Nephron progenitor cell (in vitro differentiated cells): Measurements from ENCODE around the gene IL22RA1.

Experiments used
- DNase-seq: peaks from one replicate; pipeline ENCODE4 v3.0.0; 2021
- H3K27ac Mint-ChIP-seq: 2 replicates; pipeline ENCODE4 v1.8.0; 2021; ENCODE audit warnings: mild to moderate bottlenecking, moderate library complexity, mixed read lengths
- H3K27me3 Mint-ChIP-seq: 2 replicates; pipeline ENCODE4 v1.8.0; 2021; ENCODE audit warnings: mild to moderate bottlenecking, low read depth, mixed read lengths; ENCODE audit not compliant: poor library complexity
- H3K36me3 Mint-ChIP-seq: 2 replicates; pipeline ENCODE4 v1.8.0; 2021; ENCODE audit warnings: low read depth, mixed read lengths
- H3K4me1 Mint-ChIP-seq: 2 replicates; pipeline ENCODE4 v1.8.0; 2021; ENCODE audit warnings: mixed read lengths
- H3K4me3 Mint-ChIP-seq: 2 replicates; pipeline ENCODE4 v1.8.0; 2021; ENCODE audit warnings: mild to moderate bottlenecking, moderate library complexity, mixed read lengths
- H3K9me3 Mint-ChIP-seq: 2 replicates; pipeline ENCODE4 v1.8.0; 2021; ENCODE audit warnings: mild to moderate bottlenecking, moderate library complexity, mixed read lengths
- CTCF ChIP-seq: fragments of 200-600 bp; sonication (generic); IDR thresholded peaks from 2 replicates; pipeline ENCODE4 v1.5.0; 2021; ENCODE audit warnings: antibody characterized with exemption

Gene IL22RA1

DNA sequence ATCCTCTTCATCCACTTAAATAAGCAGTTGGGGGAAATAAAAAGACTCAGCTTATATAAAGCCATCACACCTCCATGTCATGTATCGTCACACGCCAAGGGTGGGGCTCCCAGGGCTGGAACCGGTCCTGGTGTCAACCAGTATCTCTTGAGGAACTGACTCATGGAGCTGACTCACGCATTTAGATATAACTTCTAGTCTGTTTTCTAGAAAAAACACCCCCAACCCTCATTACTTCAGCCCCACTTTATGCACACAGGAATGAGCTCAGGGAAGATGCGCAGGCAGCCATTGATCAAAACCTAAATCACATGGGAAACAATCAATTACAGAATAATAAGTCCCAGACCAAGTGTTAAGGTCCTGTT lies 6.9 kb upstream of the IL22RA1 start:
- Mint-ChIP-seq H3K9me3 (no peaks in the 10 kb centered on the region), H3K27ac (no peak overlapping the region), H3K27me3 (peaks cover 21% of the 10 kb centered on the region), H3K36me3 (no peaks in the 10 kb centered on the region), H3K4me1 (peaks cover 54% of the 10 kb centered on the region), H3K4me3 (peak overlapping the region; percentile 73)
- DNase-seq, result no peak
- no peak for TF ChIP-seq CTCF

- Mint-ChIP-seq H3K9me3 (peaks cover 3% of the 10 kb centered on the region), H3K27me3 (peaks cover 25% of the 10 kb centered on the region), H3K27ac (peak overlapping the region; percentile 7), H3K36me3 (no peaks in the 10 kb centered on the region), H3K4me1 (peaks cover 59% of the 10 kb centered on the region), H3K4me3 (no peak overlapping the region)
- no peak for DNase-seq
- TF ChIP-seq CTCF, result no peak
Observed at GRCh38 chr1:24147816-24148215, 4.9 kb upstream of the IL22RA1 start.

DNA sequence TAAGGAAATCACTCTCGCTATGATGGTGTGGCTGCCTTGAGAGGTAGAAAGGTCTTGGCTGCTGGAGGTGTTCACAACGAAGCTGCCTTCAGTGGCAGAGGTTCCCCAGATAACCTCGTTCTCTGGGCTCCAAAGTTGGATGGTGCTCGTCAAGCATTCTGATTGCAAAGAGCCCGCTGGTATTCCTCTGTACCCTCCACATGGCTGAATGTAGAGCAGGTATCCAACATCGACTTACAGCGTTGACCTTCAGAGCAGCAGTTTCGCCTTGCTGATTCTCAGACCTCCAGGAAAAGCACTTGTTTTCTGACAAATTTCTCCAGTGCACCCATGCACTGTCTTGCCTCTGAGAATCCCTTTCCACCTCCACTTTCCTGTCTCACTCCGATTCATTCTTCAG lies 4.3 kb upstream of the IL22RA1 start:
- no peak for TF ChIP-seq CTCF
- Mint-ChIP-seq H3K4me1 (peaks cover 54% of the 10 kb centered on the region), H3K27ac (no peak overlapping the region), H3K4me3 (no peak overlapping the region), H3K27me3 (peaks cover 25% of the 10 kb centered on the region), H3K9me3 (peaks cover 3% of the 10 kb centered on the region), H3K36me3 (no peaks in the 10 kb centered on the region)
- no peak for DNase-seq

- no peak overlapping the region for H3K4me3 Mint-ChIP-seq
- peaks cover 29% of the 10 kb centered on the region for H3K4me1 Mint-ChIP-seq
- H3K36me3 Mint-ChIP-seq, result no peaks in the 10 kb centered on the region
- H3K27ac Mint-ChIP-seq, result peak overlapping the region; percentile 35
- DNase-seq, result no peak
- peaks cover 3% of the 10 kb centered on the region for H3K9me3 Mint-ChIP-seq
- peaks cover 13% of the 10 kb centered on the region for H3K27me3 Mint-ChIP-seq
- TF ChIP-seq CTCF, result no peak
Observed at GRCh38 chr1:24141311-24141997, 1.5 kb downstream of the IL22RA1 start.

DNA sequence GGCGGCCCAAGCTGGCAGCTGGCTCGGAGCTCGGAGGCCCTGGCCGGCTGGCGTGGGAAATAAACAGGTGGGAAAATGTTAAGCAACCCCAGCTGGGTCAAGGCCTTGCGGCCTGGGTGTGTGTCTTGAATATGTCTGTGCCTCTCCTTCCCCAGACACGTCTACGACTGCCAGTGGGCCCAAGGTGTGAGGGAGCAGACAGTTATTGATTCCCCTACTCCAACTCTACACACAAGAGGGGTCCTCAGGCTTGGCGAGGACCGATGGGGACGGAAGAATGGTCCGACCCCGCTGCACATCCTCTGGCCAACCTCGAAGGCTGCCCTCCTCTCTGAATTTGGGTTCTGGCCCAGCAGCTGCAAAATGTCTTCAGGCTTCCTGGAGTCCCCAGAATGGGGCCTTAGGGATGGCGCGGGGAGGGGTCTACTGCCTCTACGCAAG lies 2.2 kb downstream of the IL22RA1 start:
- Mint-ChIP-seq H3K27me3 (peaks cover 12% of the 10 kb centered on the region), H3K27ac (no peak overlapping the region), H3K36me3 (no peaks in the 10 kb centered on the region), H3K4me3 (no peak overlapping the region), H3K9me3 (peaks cover 3% of the 10 kb centered on the region), H3K4me1 (peaks cover 33% of the 10 kb centered on the region)
- DNase-seq, result no peak
- TF ChIP-seq CTCF, result no peak

- Mint-ChIP-seq H3K27me3 (peaks cover 10% of the 10 kb centered on the region), H3K9me3 (peaks cover 3% of the 10 kb centered on the region), H3K27ac (no peak overlapping the region), H3K4me3 (no peak overlapping the region), H3K36me3 (no peaks in the 10 kb centered on the region), H3K4me1 (peaks cover 33% of the 10 kb centered on the region)
- DNase-seq, result no peak
- no peak for TF ChIP-seq CTCF
Observed at GRCh38 chr1:24139841-24140425, 3.0 kb downstream of the IL22RA1 start.
